PC-3 (cell line): ENCODE data around the gene HAGH.

Source experiments
- CTCF ChIP-seq: fragments of 300-600 bp; sonication (generic); conservative IDR thresholded peaks from 2 replicates; pipeline ENCODE4 v1.5.1; 2017; ENCODE audit warnings: antibody characterized with exemption, low read depth, mild to moderate bottlenecking, low read length
- EZH2 ChIP-seq: fragments of 300-600 bp; sonication (generic); IDR thresholded peaks from one replicate; pipeline ENCODE4 v1.6.1; 2017; ENCODE audit warnings: antibody characterized with exemption, mild to moderate bottlenecking, low read length; ENCODE audit not compliant: unreplicated experiment

GRCh38 chr16:1810106-1810505, 16.5 kb downstream of the HAGH start:
- TF ChIP-seq CTCF (no peak), EZH2 (no peak)
